NCI-H345 treated with DMSO at 0.1 percent for 48 hours (cell line): ENCODE data around the gene RBM23.

Experiments
- DNase-seq: peaks from one replicate; lab custom pipeline; 2025; ENCODE audit not compliant: unreplicated experiment; lab: John Stamatoyannopoulos, UW

Gene RBM23

GRCh38 chr14:22886500-22887259 lies 32.3 kb downstream of the RBM23 start:
- DNase-seq: no peak

- DNase-seq: no peak
These were observed 33.0 kb downstream of the RBM23 start for GRCh38 chr14:22885975-22886374.

- DNase-seq: no peak
These were observed 34.0 kb downstream of the RBM23 start for GRCh38 chr14:22884738-22885523.

- no peak for DNase-seq
These were observed 34.7 kb downstream of the RBM23 start for GRCh38 chr14:22884076-22884737.

- DNase-seq: peak; percentile 85
These were observed 35.6 kb downstream of the RBM23 start, which contains the start of gene REM2 for GRCh38 chr14:22883173-22883976. REM2 (plus strand) TSS chr14:22883222; CDS start chr14:22883288, 66 bp downstream.

- peak; percentile 58 for DNase-seq
These were observed 36.3 kb downstream of the RBM23 start for GRCh38 chr14:22882529-22883172.

- DNase-seq: no peak
These were observed 36.9 kb downstream of the RBM23 start for GRCh38 chr14:22882064-22882463.

GRCh38 chr14:22878271-22879246 lies 40.4 kb downstream of the RBM23 start:
- no peak for DNase-seq

- DNase-seq: no peak
These were observed 41.9 kb downstream of the RBM23 start for GRCh38 chr14:22877000-22877501.

GRCh38 chr14:22875748-22876319 lies 43.1 kb downstream of the RBM23 start:
- no peak for DNase-seq

GRCh38 chr14:22875003-22875747 lies 43.8 kb downstream of the RBM23 start:
- DNase-seq: no peak

GRCh38 chr14:22872833-22873520 lies 46.0 kb downstream of the RBM23 start:
- DNase-seq: no peak

- DNase-seq: peak; percentile 43
These were observed 46.7 kb downstream of the RBM23 start for GRCh38 chr14:22872033-22872832.

GRCh38 chr14:22871224-22872032 lies 47.5 kb downstream of the RBM23 start, which contains the start of gene LRP10:
LRP10 (plus strand) TSS chr14:22871740; CDS start chr14:22872304, 564 bp downstream.
- DNase-seq: peak; percentile 73

- no peak for DNase-seq
These were observed 48.1 kb downstream of the RBM23 start for GRCh38 chr14:22870811-22871223.

GRCh38 chr14:22866874-22867273 lies 52.1 kb downstream of the RBM23 start:
- no peak for DNase-seq
